MG63 (cell line): ENCODE data around the gene EIF3L. TPM values are rescaled to one million over a fixed set of nuclear protein-coding genes. Genes with fewer than 3 reads are reported as not detected.

Experiments
- DNase-seq: peaks from one replicate; pipeline ENCODE4 v3.0.0-alpha.2; 2020
- H3K27me3 ChIP-seq: fragments of 250-450 bp; sonication (Bioruptor Pico); 2 replicates; pipeline ENCODE4 v1.5.1; 2020; ENCODE audit warnings: mild to moderate bottlenecking, moderate library complexity
- H3K36me3 ChIP-seq: fragments of 250-450 bp; sonication (Bioruptor Pico); 2 replicates; pipeline ENCODE4 v1.5.1; 2020; ENCODE audit warnings: mild to moderate bottlenecking, moderate library complexity
- H3K4me3 ChIP-seq: fragments of 250-450 bp; sonication (Bioruptor Pico); 2 replicates; pipeline ENCODE4 v1.5.1; 2020; ENCODE audit warnings: mild to moderate bottlenecking, moderate library complexity
- H3K9me3 ChIP-seq: fragments of 250-450 bp; sonication (Bioruptor Pico); 2 replicates; pipeline ENCODE4 v1.5.1; 2020; ENCODE audit warnings: mild to moderate bottlenecking, moderate library complexity
- total RNA-seq: library from RNA; depleted of rRNA; stranded (reverse); fragments of >200 nt; shearing (Covaris generic); gene quantifications from 2 replicates; pipeline ENCODE4 v1.2.3, GENCODE V29; 2014; ENCODE audit warnings: low replicate concordance

The EIF3L gene
- total RNA-seq, 1 experiment from 2014 or later, result 347 TPM

- no peaks in the 10 kb centered on the region for H3K27me3 ChIP-seq
- H3K9me3 ChIP-seq, result no peaks in the 10 kb centered on the region
- no peak overlapping the region for H3K4me3 ChIP-seq
- no peak for DNase-seq
- no peaks in the 10 kb centered on the region for H3K36me3 ChIP-seq
Measured at GRCh38 chr22:37811867-37812266, 37.4 kb upstream of the EIF3L start.

GRCh38 chr22:37812869-37813678 lies 36.1 kb upstream of the EIF3L start:
- DNase-seq, result no peak
- Histone ChIP-seq H3K36me3 (no peaks in the 10 kb centered on the region), H3K9me3 (no peaks in the 10 kb centered on the region), H3K4me3 (no peak overlapping the region), H3K27me3 (no peaks in the 10 kb centered on the region)

- DNase-seq, result no peak
- Histone ChIP-seq H3K36me3 (no peaks in the 10 kb centered on the region), H3K27me3 (no peaks in the 10 kb centered on the region), H3K4me3 (no peak overlapping the region), H3K9me3 (no peaks in the 10 kb centered on the region)
Measured at GRCh38 chr22:37815593-37815992, 33.6 kb upstream of the EIF3L start.

GRCh38 chr22:37816543-37817180 lies 32.6 kb upstream of the EIF3L start:
- Histone ChIP-seq H3K36me3 (no peaks in the 10 kb centered on the region), H3K4me3 (no peak overlapping the region), H3K27me3 (no peaks in the 10 kb centered on the region), H3K9me3 (no peaks in the 10 kb centered on the region)
- DNase-seq, result no peak

GRCh38 chr22:37817705-37818408 lies 31.4 kb upstream of the EIF3L start:
- Histone ChIP-seq H3K27me3 (no peaks in the 10 kb centered on the region), H3K4me3 (no peak overlapping the region), H3K9me3 (no peaks in the 10 kb centered on the region), H3K36me3 (no peaks in the 10 kb centered on the region)
- DNase-seq, result peak; percentile 70

- DNase-seq, result no peak
- H3K4me3 ChIP-seq, result no peak overlapping the region
- H3K27me3 ChIP-seq, result no peaks in the 10 kb centered on the region
- H3K9me3 ChIP-seq, result no peaks in the 10 kb centered on the region
- H3K36me3 ChIP-seq, result no peaks in the 10 kb centered on the region
Measured at GRCh38 chr22:37818409-37819104, 30.7 kb upstream of the EIF3L start.

- Histone ChIP-seq H3K4me3 (no peak overlapping the region), H3K9me3 (no peaks in the 10 kb centered on the region), H3K27me3 (no peaks in the 10 kb centered on the region), H3K36me3 (no peaks in the 10 kb centered on the region)
- DNase-seq, result no peak
Measured at GRCh38 chr22:37819105-37819433, 30.1 kb upstream of the EIF3L start.

GRCh38 chr22:37820350-37820749 lies 28.9 kb upstream of the EIF3L start:
- no peak for DNase-seq
- H3K36me3 ChIP-seq, result no peaks in the 10 kb centered on the region
- H3K9me3 ChIP-seq, result no peaks in the 10 kb centered on the region
- H3K27me3 ChIP-seq, result no peaks in the 10 kb centered on the region
- H3K4me3 ChIP-seq, result no peak overlapping the region

- no peaks in the 10 kb centered on the region for H3K36me3 ChIP-seq
- no peaks in the 10 kb centered on the region for H3K27me3 ChIP-seq
- no peak for DNase-seq
- no peaks in the 10 kb centered on the region for H3K9me3 ChIP-seq
- no peak overlapping the region for H3K4me3 ChIP-seq
Measured at GRCh38 chr22:37822079-37822833, 27.0 kb upstream of the EIF3L start.

GRCh38 chr22:37823134-37823985 lies 25.9 kb upstream of the EIF3L start, which contains the start of gene GALR3:
GALR3 (plus strand) TSS chr22:37823382; CDS start chr22:37823407, 25 bp downstream.
- no peak within 1 kb of the TSS for H3K4me3 ChIP-seq
- H3K36me3 ChIP-seq, result no peaks in the 10 kb centered on the region; the same call in 1 of the 2 replicates
- H3K27me3 ChIP-seq, result no peaks in the 10 kb centered on the region
- no peak for DNase-seq
- no peaks in the 10 kb centered on the region for H3K9me3 ChIP-seq

- H3K27me3 ChIP-seq, result no peaks in the 10 kb centered on the region
- peaks cover 4% of the 10 kb centered on the region for H3K36me3 ChIP-seq
- H3K9me3 ChIP-seq, result no peaks in the 10 kb centered on the region
- no peak overlapping the region for H3K4me3 ChIP-seq
- no peak for DNase-seq
Measured at GRCh38 chr22:37824674-37825641, 24.3 kb upstream of the EIF3L start.

- Histone ChIP-seq H3K27me3 (no peaks in the 10 kb centered on the region), H3K9me3 (no peaks in the 10 kb centered on the region), H3K4me3 (no peak overlapping the region), H3K36me3 (peaks cover 15% of the 10 kb centered on the region)
- DNase-seq, result no peak
Measured at GRCh38 chr22:37827056-37827455, 22.2 kb upstream of the EIF3L start.

- Histone ChIP-seq H3K9me3 (no peaks in the 10 kb centered on the region), H3K27me3 (no peaks in the 10 kb centered on the region), H3K4me3 (no peak overlapping the region), H3K36me3 (peaks cover 39% of the 10 kb centered on the region)
- no peak for DNase-seq
Measured at GRCh38 chr22:37830093-37830842, 19.0 kb upstream of the EIF3L start.

- no peak overlapping the region for H3K4me3 ChIP-seq
- H3K27me3 ChIP-seq, result no peaks in the 10 kb centered on the region
- DNase-seq, result no peak
- H3K9me3 ChIP-seq, result no peaks in the 10 kb centered on the region
- peaks cover 41% of the 10 kb centered on the region for H3K36me3 ChIP-seq
Measured at GRCh38 chr22:37831472-37831871, 17.7 kb upstream of the EIF3L start.
